HG03064 (cell line): Measurements from ENCODE around the gene SLC34A2.

Source experiments
- ATAC-seq: cut with Tn5 transposase; IDR thresholded peaks from one replicate; pipeline ENCODE4 v1.9.1; 2021; ENCODE audit warnings: low read depth; ENCODE audit not compliant: unreplicated experiment

Gene SLC34A2

DNA sequence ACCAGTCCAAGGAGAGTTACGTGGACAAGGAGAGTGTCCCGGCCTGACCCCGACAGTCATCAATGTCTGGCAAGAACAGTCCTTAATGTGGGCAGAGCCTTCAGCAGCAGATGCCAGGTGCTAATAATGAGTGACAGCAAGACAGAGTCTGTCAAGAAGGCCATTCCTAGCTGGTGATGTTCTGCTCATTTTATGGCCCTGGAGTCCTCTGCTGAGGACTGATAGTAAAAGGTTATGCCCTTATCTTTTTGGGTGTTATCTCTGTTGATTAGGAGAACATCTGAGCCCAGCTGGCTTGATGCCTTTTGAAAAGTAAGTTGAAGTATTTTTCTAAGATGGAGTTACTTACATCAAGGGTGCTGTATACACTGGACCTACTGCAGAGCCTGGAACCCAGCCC, 67.3 kb downstream of the SLC34A2 start:
- ATAC-seq, result no peak

DNA sequence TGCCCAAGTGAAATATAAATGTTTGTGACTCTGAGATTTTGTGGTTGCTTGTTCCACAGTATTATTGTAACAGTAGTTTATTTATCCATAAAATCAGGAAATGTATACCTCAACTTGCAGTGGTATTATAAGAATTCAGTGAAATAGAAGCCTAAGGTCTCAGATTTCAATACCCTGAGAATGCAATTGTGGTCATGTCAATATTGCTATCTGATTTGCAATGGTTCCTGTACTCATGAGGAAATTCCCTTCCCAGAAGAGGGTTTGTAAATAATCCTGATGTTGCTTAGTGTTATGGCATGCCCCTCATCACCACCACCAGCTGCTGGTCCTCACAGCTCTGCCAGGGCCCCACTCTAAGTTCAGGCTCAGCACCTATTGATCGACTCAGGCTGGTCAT, 67.8 kb downstream of the SLC34A2 start:
- no peak for ATAC-seq

DNA sequence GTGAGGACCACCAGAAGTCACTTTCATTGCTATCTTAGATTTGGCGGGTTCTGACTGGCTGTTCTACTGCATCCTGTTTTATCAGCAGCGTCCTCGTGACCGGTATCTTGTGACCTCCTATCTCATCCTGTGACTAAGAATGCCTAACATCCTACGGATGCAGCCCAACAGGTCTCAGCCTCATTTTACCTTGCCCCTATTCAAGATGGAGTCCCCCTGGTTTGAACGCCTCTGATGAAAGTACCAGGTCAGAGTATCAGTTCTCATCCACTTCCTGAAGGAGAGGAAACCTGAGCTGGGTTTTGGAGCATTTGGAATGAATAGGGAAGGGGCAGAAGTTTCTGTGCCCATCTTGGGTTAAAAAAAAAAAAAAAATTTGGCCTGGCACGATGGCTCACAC, 70.2 kb downstream of the SLC34A2 start:
- no peak for ATAC-seq

DNA sequence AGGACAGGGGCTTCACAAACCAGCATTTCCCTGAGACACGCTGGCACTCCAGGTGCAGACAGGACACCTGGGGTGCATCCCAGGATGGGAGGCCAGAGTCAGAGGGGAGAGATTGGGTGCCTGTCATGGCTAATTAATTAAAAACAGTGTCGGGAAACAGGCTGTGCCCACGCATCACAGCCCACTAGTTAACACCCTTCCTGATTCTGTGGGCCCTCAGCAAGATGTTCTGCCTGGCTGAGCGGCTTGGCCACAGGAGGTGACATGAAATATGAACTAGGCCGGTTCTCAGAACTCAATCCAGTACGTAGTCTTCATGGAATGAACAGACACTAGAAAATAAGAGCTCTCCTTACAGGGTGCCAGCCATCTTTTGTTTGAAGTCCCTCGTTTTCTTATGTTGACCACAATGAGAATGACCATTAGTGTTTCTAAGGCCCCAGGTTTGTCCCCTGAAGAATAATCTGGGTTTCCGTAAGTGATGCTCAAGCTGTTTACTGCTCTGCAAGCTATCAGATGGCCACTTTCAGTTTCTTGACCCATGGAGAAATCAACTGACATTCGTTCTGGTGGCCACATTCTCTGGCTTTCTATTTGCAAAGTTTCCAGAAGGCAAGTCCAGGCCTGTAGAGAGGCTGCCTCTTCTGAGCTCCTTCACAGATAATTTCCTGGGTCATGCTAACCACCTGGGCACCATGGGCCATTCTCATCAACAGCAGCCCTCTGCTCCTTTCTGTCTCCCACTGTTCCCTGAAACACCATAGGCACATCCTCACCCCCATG, 72.3 kb downstream of the SLC34A2 start:
- ATAC-seq, result peak; percentile 72
